ENCODE data around the gene LRRC55.
"Not testable (repeated sequence)": the region's sequence is repeated elsewhere in the genome, so short reads cannot be mapped to it uniquely, and the experiment has no call there.

Gene LRRC55

DNA sequence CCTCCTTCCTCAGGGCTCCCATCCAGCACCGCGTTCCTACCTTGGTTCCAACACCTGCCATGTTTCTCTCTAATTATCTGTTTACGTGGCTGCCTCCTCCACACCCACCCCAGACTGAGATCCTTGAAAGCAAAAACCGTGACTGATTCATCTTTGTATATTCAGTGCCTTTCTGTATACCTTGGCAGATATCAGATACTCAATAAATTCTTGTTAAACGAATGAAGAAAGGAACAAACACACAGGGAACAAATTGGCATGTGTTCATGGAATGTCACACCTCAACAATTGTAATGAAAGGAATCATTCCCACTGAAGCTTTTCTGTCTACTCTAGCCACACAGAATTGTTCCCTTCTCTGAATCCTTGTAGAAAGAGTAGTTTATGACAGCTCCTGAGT lies 20.4 kb upstream of the LRRC55 start:
- DNase-seq (ENCODE audit: low read depth in 2 of 3, low spot score in 1 of 3), result no peak

DNA sequence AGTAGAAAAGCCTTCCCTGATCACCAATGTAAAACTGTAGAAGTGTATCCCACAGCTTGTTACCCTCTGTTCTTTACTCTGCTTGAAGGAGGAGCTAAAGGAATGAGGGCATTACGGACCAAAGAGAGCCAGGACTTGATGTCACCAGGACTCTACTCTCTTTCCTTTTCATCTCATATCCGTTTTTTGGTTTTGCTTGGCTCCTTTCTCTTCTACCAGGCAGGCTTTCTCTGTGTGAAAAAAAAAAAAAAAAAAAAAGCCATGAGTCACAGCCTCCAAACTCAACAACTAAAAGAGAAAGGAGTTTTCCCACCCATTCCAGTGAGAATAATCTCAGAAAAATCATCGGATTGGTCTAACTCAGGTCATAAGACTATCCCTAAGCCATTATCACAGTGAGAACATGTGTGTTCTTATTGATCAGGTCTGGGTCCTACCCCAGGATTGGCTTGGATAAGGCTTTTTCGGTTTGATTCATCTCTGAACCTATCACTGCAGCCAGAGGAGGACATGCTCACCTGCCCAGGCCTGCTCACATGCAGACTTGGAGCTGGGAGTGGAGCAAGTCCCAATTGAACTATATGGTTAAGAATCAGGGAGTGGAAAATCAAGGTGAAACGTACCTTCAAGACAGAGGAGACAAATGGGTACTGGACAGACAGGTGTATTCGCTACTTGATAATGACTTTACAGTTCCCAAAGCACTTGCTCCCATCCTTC lies 19.4 kb upstream of the LRRC55 start:
- DNase-seq (ENCODE audit: low read depth in 2 of 3, low spot score in 1 of 3), result no peak

DNA sequence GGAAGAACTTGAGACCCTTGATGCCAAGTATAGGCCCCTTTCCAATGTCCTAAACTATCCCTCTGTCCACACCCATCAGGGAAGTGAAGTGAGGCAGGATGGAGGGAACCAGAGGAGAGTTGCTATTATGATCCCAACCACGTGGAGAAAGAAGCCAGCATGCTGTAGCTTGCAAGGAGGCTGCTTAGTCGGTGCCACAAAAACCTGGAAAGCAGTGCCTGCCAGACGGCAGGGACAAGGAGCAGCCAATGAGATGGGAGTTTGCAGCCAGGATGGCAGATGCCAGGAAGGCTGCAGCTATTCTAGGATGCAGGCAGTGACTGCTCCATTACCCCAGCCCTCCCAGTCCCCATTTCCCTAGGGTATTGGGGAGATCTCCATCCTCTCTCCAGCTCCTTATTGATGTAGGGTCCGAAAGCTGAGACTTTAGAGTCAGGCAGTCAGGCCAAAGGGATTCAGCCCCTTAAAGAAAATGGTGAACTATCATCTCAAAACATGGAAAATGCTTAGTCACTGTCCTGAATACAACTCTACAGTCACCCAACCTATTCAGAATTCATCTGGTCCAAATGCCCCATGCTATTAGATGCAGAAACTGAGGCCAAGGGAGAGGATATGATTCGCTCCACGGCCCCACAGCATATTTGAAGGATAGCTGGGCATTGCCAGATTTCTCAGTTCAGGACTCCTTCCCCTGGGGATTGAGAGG lies 18.4 kb upstream of the LRRC55 start:
- no peak for DNase-seq (ENCODE audit: low read depth in 2 of 3, low spot score in 1 of 3)

DNA sequence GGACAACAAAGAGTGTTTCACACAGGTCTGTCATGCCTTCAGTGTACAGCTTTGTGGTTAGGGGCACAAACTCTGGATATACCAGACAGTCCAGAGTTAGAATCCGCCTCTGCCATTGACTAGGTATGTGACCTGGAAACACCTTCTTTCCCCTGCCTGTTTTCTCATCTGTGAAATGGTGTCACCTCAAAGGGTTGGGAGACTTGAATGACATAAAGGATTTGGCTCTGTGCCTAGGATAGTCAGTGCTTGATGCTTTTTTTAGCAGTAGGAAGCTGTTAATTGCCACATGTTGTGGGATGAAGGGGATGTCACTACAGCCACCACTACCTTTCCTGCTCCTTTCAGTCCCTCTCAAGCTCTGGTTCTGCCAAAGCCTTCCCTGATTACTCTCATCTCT lies 17.4 kb upstream of the LRRC55 start:
- DNase-seq (ENCODE audit: low read depth in 2 of 3, low spot score in 1 of 3), result no peak

DNA sequence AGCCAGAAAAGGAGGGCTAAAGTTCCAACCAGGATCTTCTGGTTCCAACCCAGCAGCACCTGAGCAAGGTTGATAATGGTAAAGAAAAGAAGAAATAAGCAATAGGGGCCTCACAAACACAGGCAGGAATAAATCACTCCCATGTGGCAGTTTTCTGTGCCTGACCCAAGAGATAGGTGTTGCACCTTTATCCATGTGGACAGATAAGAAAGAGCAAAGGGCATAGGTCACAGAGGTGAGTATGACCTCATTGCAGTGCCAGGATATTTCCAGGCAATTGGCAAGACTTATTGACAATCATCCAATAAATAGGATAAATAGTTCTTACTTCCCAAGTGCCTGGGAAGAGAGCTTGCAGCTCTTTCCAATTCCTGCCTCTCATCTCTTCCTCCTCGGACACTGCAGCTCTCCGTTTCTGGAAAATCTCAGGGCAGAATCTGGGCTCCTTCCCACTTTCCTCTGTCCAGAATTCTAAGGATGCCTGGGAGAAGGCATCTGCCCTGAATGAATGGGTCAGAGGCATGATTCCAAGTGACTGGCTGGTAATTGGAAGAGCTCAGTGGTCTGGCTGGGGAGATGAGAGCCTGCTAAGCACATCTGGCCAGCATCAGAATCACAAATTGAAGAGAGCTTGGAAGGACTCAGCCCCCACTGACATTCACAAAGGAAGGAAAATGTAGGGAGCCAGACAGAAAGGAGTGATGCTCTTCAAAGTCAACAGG lies 14.5 kb upstream of the LRRC55 start:
- no peak for DNase-seq (ENCODE audit: low read depth in 2 of 3, low spot score in 1 of 3)

DNA sequence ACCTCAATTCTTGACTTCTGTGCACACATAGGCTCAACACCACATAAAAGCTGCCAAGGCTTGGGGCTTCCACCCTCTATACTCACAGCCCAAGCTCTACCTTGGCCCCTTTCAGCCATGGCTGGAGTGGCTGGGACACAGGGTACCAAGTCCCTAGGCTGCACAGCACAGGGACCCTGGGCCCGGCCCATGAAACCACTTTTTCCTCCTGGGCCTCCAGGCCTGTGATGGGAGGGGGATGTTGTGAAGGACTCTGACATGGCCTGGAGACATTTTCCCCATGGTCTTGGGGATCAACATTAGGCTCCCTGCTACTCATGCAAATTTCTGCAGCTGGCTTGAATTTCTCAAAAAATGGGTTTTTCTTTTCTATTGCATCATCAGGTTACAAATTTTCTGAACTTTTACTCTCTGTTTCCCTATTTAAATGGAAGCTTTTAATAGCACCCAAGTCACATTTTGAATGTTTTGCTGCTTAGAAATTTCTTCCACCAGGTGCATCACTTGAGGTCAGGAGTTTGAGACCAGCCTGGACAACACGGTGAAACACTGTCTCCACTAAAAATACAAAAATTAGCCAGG lies 11.9 kb upstream of the LRRC55 start:
- DNase-seq (ENCODE audit: low read depth in 2 of 3, low spot score in 1 of 3), result not testable (repeated sequence)

DNA sequence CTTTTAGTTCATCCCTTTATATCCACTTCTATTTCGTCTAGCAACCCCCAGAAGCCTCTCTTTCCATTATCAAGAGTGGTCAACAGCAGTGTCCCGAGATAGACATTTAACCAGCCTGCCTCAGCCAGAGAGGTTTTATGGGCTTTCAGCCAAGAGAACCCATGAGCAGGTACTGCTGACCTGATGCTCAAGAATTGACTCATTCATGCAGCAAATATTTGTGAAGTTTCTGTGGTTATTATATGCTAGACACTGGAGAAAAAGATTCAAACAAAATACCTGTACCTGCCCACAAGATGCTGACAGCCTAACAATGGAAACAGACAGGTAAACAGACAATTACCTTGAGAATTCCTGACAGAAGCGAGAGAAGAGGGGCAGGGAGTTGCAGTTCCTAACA lies 9.7 kb upstream of the LRRC55 start:
- DNase-seq (ENCODE audit: low read depth in 2 of 3, low spot score in 1 of 3), result no peak

DNA sequence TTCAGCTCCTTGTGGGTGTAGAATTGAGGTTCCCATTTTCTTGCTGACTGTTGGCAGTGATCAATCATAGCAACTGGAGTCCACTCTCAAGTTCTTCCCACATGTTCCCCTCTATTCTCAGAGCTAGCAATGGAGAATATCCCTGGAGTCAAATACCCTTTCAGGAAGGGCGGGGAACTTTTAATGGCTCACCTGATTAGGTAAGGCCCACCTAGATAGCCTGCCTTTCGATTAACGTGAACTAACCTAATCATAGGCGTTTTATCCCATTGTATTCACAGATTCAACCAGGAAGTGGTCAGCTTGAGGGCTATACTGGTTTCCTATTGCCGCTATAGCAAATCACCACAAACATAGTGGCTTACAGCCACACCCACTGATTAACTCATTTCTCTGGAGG lies 7.1 kb upstream of the LRRC55 start:
- no peak for DNase-seq (ENCODE audit: low read depth in 2 of 3, low spot score in 1 of 3)

DNA sequence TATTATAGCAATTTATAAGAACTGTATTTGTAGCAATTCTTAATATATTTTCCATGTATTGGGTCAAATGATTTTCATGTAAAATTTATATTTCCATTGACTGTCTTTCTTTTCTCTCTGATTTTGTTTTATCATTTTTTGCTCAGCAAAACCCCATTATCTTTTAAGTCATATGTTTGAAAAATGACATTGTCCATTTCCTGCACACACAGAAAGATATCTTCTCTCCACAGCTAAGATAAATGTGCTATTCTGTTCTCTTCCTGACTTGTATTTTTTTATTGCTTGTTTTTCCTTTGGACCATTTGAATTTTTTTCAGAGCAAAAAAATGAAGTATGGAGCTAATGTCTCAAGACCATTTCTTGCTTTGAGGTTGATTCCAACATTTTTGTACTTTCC lies 6.3 kb upstream of the LRRC55 start:
- DNase-seq (ENCODE audit: low read depth in 2 of 3, low spot score in 1 of 3), result no peak

DNA sequence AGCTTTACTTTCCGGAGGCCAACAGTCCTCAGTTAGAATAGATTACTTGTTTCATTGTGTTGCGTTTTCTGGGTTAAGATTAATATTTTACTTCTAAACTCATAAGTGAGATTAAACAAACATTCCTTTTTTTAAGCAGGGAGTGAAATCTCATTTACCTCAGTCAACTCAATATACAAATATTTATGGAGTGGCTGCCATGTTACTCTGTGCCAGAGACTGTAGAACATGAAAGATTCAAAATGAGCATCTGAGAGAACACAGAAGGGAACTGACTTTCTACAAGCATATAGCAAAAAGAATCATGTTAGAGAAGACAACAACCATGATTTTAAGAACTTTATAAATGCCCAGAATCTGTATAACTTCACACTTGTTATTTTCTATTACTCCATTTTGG lies 3.4 kb upstream of the LRRC55 start:
- DNase-seq (ENCODE audit: low read depth in 2 of 3, low spot score in 1 of 3), result no peak

DNA sequence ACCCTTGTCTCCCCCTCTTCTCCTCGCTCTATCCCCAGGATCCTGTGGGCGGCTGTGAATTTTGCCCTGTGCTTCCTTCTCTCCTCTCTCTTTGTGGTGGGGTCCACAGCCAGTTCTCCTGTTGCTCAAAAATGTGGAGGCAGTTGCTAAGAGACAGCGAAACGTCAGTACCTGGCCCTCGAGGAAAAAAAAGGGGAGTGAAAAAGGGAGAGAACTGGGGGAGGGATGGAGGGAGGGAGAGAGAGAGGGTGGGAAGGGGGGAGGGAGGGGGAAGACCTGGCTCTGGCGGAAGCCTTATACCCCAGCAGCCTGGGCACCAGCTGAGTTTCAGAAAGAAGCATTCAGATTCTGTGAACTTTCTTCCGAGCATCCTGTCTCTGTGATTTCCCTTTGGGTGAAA lies 2.1 kb upstream of the LRRC55 start:
- DNase-seq (ENCODE audit: low read depth in 2 of 3, low spot score in 1 of 3), result no peak

DNA sequence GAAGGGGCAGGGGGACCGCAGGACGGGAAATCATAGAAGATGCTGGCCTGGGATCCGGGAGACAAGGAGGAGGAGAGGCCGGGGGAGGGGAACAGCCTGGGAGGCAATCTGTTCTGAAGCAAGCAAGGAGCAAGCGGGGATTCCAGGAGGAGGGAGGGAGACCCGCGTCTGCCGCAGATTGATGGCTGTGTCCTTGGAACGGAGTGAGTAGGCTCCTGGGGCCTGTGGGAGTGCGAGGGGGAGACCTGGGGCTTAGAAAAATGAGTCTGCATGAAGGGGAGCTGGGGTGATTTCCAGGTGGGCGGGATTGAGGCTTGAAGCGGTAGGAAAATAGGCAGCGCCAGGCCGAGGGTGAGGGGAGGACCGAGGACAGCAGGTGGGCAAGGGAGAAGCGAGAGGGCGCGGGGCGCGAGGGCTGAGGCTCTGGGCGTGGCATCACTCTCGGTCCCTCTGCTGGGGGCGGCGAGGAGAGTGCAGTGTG lies 1.6 kb upstream of the LRRC55 start:
- no peak for DNase-seq (ENCODE audit: low read depth in 2 of 3, low spot score in 1 of 3)

DNA sequence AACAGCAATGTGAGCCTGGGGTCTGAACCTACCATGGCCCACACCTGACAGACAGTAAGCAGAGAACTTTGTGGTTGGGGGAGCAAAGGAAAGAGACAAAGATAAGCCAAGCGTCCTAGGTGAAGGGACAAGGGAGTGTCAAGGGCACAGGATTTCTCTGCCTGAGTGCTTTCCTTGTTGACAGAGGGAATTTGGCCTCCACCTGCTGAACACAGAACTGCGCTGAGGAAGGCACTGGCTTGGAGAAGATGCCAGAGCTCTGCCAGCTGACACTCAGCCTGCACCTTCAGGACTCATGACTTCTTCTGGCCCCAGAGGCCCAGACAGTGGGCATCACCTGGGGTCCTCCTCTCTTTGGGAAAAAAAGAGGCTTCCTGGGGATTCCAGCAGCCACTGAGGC lies 789 bp upstream of the LRRC55 start:
- no peak for DNase-seq (ENCODE audit: low read depth in 2 of 3, low spot score in 1 of 3)

DNA sequence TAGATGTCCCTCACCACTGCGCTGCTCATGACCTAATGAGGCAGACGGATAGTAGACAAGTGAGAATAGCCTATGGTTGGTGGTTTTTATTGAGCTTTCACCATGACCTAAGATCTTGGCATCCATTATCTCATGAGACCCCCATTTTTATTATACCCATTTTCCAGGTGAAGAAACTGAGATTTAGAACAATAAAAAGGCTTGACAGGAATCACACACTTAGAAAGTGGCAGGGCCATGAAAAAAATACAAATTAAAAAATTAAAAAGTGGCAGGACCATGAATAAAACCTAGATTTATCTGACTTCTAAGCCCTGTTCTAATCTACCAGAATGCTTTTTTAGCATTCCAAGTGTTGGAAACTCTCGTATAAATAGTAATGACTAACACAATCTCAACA lies 1.1 kb downstream of the LRRC55 start:
- no peak for DNase-seq (ENCODE audit: low read depth in 2 of 3, low spot score in 1 of 3)

DNA sequence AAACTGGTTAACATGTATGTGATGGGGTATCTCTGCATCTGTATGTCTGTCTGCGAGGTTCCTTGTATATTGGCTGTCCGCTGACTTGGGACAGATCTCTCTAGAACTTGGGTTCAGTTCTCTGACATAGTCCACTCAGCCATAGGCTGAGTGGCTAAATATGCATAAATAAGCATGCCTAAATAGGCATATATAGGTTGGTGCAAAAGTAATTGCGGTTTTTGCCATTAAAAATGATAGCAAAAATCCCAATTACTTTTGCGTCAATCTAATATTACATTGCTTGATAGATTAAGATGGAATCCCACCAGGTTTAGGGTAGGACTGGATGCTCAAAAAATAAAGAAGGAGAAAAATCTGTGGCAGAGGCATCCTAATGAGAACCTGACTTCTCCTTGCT lies 8.8 kb downstream of the LRRC55 start:
- DNase-seq (ENCODE audit: low read depth in 2 of 3, low spot score in 1 of 3), result no peak

DNA sequence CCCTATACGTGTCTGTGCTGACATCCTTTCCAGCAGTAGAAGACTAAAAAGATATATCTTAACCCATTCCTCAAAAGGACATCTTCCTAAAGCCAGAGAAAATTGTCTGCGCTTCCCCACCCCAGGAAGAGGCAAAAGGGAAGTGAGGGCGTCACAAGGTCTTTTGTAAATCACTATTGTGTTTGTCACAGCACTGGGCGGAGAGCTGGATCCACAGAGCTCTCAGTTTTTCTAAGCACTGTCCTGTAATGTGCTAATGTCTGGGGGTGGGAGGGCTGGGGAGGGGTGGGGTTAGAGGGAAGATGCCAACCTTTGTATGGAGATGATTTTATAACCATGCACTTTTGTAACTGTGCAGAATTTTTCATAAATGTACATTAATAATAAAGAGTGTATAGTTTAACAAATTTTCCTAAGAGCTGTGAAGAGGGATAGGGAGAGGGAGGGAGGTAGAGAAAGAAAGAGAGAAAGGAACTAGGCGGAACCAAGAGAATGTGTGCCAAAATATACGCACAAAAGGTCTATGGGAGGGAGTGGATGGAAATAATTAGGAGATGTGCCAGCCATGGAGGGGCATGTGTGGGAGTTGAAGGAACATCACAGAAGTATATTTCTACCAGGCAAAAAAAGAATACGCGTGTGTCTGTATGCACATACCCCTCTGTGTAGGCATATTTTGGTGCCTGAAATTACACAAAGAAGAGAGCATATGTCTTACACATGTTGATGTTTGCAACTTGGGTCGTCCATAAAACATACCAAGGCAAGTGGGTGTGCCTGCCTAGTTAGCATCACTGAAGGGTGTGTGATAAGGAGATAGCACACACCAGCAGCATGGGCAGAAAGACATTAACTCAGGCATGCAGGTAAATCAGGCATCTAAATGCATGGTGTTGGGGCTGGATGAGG lies 9.8 kb downstream of the LRRC55 start:
- DNase-seq (ENCODE audit: low read depth in 2 of 3, low spot score in 1 of 3), result no peak

DNA sequence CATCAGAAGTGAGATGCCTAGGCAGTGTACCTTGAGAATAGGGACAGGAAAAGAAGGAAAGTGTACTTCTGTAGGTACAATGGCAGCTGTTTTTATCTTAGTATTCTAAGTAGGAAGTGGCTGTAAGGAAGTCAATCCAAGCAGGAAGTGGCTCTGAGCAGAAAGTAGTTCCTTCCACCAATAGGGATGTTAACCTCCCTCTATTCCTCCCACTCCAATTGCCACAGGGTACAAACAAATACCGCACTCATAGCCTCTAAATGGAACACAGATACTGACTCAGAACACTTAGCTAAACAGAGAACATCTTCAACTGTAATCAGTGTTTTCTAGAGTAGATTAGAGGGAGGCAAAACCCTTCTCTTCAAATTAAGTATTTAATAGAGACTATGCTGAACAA lies 10.6 kb downstream of the LRRC55 start:
- DNase-seq (ENCODE audit: low read depth in 2 of 3, low spot score in 1 of 3), result no peak

DNA sequence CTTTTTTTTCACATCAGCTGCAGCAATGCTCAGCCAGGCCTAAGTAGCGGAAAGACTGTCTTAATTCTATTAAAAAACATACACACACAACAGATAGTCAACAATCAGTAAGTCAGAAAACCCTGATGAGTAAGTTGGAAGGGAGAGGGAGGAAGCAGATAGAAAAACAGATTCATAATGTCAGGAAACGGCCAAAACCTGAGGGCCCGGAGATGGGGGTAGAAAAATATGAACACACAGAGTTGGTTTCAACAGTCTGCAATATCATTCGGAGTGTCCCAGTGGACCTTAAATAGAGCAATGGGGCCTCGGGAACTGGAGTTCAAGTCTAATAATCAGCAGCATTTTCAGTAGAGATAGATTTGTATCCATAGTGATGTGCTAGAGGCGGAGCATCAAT lies 14.8 kb downstream of the LRRC55 start:
- DNase-seq (ENCODE audit: low read depth in 2 of 3, low spot score in 1 of 3), result no peak

DNA sequence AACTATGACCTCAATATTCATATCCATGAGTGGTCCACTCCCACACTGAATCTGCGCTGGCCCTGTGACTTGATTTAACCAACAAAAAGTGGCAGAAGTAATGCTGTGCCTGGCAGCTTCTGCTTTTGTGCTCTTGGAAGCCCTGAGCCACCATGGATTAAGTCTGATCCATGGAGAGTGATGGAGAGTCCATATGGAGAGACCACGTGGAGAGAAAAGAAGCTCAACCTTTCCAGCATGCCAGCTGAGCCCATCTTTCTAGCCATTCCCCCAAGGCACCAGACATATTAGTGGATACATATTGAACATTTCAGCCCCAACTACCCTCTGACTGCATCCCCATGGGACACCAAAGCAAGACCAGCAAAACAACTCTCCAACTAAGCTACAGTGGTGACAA lies 16.0 kb downstream of the LRRC55 start:
- no peak for DNase-seq (ENCODE audit: low read depth in 2 of 3, low spot score in 1 of 3)

DNA sequence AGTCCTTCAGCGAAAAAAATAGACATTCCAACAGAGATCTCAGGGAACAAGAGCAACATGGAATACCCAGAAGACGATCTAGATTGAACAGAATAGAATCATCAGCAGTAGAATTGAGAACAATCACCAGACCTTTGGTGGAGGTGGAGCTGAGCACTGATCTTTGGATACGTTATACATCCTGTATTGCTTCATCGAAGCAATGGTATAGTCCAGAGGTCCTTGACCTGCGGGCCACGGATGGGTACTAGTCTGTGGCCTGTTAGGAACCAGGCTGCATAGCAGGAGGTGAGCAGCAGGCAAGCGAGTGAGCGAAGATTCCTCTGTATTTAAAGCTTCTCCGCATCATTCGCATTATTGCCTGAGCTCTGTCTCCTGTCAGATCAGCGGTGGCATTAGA lies 17.6 kb downstream of the LRRC55 start:
- no peak for DNase-seq (ENCODE audit: low read depth in 2 of 3, low spot score in 1 of 3)

DNA sequence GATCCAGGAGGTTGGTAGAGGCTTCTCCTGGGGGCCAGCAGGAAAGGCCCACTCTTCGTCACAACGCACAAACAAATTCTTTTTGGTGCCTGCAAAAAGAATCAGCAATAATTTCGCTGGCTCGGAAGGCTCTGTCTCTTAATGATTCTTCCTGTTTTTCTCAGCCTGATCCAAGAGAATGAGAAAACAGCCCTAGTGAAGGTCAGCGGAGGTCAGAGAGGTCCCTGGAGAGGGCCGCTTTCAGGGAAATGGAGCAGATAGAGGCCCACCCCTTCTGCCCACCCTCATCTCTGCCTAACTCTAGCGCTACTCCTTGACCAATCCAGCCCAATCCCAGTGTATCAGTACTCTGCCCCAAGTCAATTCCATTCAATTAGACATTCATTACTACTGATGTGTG lies 19.2 kb downstream of the LRRC55 start:
- no peak for DNase-seq (ENCODE audit: low read depth in 2 of 3, low spot score in 1 of 3)

Measured in stimulated activated CD4-positive, alpha-beta T cell treated with anti-CD3 and anti-CD28 coated beads, Interleukin-12 subunit alpha, Interleukin-12 subunit beta, amount 100 ng/mL, for 48 hours (primary cell).